PC-3 (cell line): ENCODE data around the gene XBP1. TPM values are rescaled to one million over a fixed set of nuclear protein-coding genes. Genes with fewer than 3 reads are reported as not detected.

Experiments
- ATAC-seq: fragments of 200-7000 bp; cut with Tn5 transposase; 2 replicates; pipeline ENCODE4 v1.9.1; 2020; ENCODE audit warnings: mild to moderate bottlenecking, moderate library complexity
- BruUV-seq: library from RNA; stranded (reverse); fragments of 400-500 nt; replicated peaks from 2 replicates; lab custom pipeline; 2021; lab: Mats Ljungman, UMichigan
- CTCF ChIA-PET: fragments of 300-600 bp; sonication (Branson Sonifier 250); formaldehyde crosslinking; loops from one replicate; lab custom pipeline; 2022; ENCODE audit warnings: antibody characterized with exemption; lab: Charles Lee
- POLR2A ChIA-PET: fragments of 300-600 bp; sonication (Branson Sonifier 250); formaldehyde crosslinking; loops from one replicate; lab custom pipeline; 2022; ENCODE audit warnings: antibody characterized with exemption; ENCODE audit not compliant: unreplicated experiment; lab: Charles Lee
- DNase-seq: peaks from one replicate; pipeline ENCODE4 v3.0.0-alpha.2; 2015
- H2AFZ ChIP-seq: fragments of 300-600 bp; sonication (generic); 2 replicates; pipeline ENCODE4 v1.6.0; 2016; ENCODE audit warnings: antibody characterized with exemption, low read length
- H3F3A ChIP-seq: fragments of 300-600 bp; sonication (generic); one replicate; pipeline ENCODE4 v1.6.0; 2017; ENCODE audit warnings: antibody characterized with exemption, low read length, control low read depth, mild to moderate bottlenecking; ENCODE audit not compliant: unreplicated experiment
- H3K27ac ChIP-seq: fragments of 300-600 bp; sonication (generic); 2 replicates; pipeline ENCODE4 v1.5.1; 2016; ENCODE audit warnings: mild to moderate bottlenecking, low read length
- H3K27me3 ChIP-seq: fragments of 300-600 bp; sonication (generic); 2 replicates; pipeline ENCODE4 v1.6.1; 2016; ENCODE audit warnings: low read length, mixed read lengths
- H3K36me3 ChIP-seq: fragments of 300-600 bp; sonication (generic); 2 replicates; pipeline ENCODE4 v1.6.1; 2016; ENCODE audit warnings: low read depth, mixed run types, low read length, mixed read lengths
- H3K4me1 ChIP-seq: fragments of 300-600 bp; sonication (generic); 2 replicates; pipeline ENCODE4 v1.5.1; 2016; ENCODE audit warnings: low read length; ENCODE audit not compliant: insufficient read depth
- H3K4me2 ChIP-seq: fragments of 300-600 bp; sonication (generic); 2 replicates; pipeline ENCODE4 v1.6.0; 2016; ENCODE audit warnings: low read length
- H3K4me3 ChIP-seq: fragments of 300-600 bp; sonication (generic); 2 replicates; pipeline ENCODE4 v1.5.1; 2016; ENCODE audit warnings: mild to moderate bottlenecking, low read length, mixed read lengths
- H3K79me2 ChIP-seq: fragments of 300-600 bp; sonication (generic); 2 replicates; pipeline ENCODE4 v1.6.1; 2017; ENCODE audit warnings: low read length, mixed read lengths
- H3K9ac ChIP-seq: fragments of 300-600 bp; sonication (generic); 2 replicates; pipeline ENCODE4 v1.6.0; 2016; ENCODE audit warnings: mild to moderate bottlenecking, low read length
- H3K9me2 ChIP-seq: fragments of 300-600 bp; sonication (generic); replicated peaks from 2 replicates; pipeline ENCODE4 v1.6.1; 2016; ENCODE audit warnings: mixed run types, low read length, mixed read lengths
- H3K9me3 ChIP-seq: fragments of 300-600 bp; sonication (generic); 2 replicates; pipeline ENCODE4 v1.6.1; 2016; ENCODE audit warnings: low read length, mixed read lengths
- H4K20me1 ChIP-seq: fragments of 300-600 bp; sonication (generic); 2 replicates; pipeline ENCODE4 v1.6.1; 2016; ENCODE audit warnings: low read length, mixed read lengths
- CTCF ChIP-seq: fragments of 300-600 bp; sonication (generic); conservative IDR thresholded peaks from 2 replicates; pipeline ENCODE4 v1.5.1; 2017; ENCODE audit warnings: antibody characterized with exemption, low read depth, mild to moderate bottlenecking, low read length
- EZH2 ChIP-seq: fragments of 300-600 bp; sonication (generic); IDR thresholded peaks from one replicate; pipeline ENCODE4 v1.6.1; 2017; ENCODE audit warnings: antibody characterized with exemption, mild to moderate bottlenecking, low read length; ENCODE audit not compliant: unreplicated experiment
- EZH2phosphoT487 ChIP-seq: fragments of 300-600 bp; sonication (generic); IDR thresholded peaks from 2 replicates; pipeline ENCODE4 v1.6.1; 2018; ENCODE audit warnings: mild to moderate bottlenecking, antibody characterized with exemption, low read length, borderline replicate concordance
- intact Hi-C: fragments of 100-400 bp; cut with micrococcal nuclease; formaldehyde crosslinking; loops from 2 replicates; pipeline ENCODE4 v1.9.0; 2023
- total RNA-seq: library from RNA; depleted of rRNA; stranded (reverse); fragments of >200 nt; gene quantifications from 2 replicates; pipeline ENCODE4 v1.2.3, GENCODE V29; 2014

Gene XBP1
- total RNA-seq, 1 experiment from 2014 or later: 191 TPM

- no peaks in the 10 kb centered on the region for H3K36me3 ChIP-seq
- H3K9ac ChIP-seq: no peak overlapping the region
- TF ChIP-seq CTCF (no peak), EZH2 (no peak), EZH2phosphoT487 (no peak)
- H3K9me2 ChIP-seq: no peaks in the 10 kb centered on the region
- no peak overlapping the region for H3K4me3 ChIP-seq
- ChIA-PET CTCF (no interaction called here), POLR2A (no interaction called here)
- H3K9me3 ChIP-seq: no peaks in the 10 kb centered on the region
- H3F3A ChIP-seq: no peaks in the 10 kb centered on the region
- intact Hi-C loops: no loop called here
- ATAC-seq: no peak
- no peak overlapping the region for H2AFZ ChIP-seq
- DNase-seq: no peak
- no peaks in the 10 kb centered on the region for H3K27me3 ChIP-seq
- no peaks in the 10 kb centered on the region for H3K79me2 ChIP-seq
- no TSS peak for BruUV-seq
- no peak overlapping the region for H3K4me2 ChIP-seq
- H4K20me1 ChIP-seq: no peaks in the 10 kb centered on the region
- no peak overlapping the region for H3K27ac ChIP-seq
- no peaks in the 10 kb centered on the region for H3K4me1 ChIP-seq
These were observed 37.3 kb upstream of the XBP1 start for GRCh38 chr22:28837640-28838039.

- H3K9me3 ChIP-seq: no peaks in the 10 kb centered on the region
- no peak overlapping the region for H3K27ac ChIP-seq
- no peaks in the 10 kb centered on the region for H3F3A ChIP-seq
- no TSS peak for BruUV-seq
- H3K9me2 ChIP-seq: no peaks in the 10 kb centered on the region
- no peak for ATAC-seq
- H3K9ac ChIP-seq: no peak overlapping the region
- H3K36me3 ChIP-seq: no peaks in the 10 kb centered on the region
- H2AFZ ChIP-seq: no peak overlapping the region
- ChIA-PET POLR2A (no interaction called here), CTCF (no interaction called here)
- intact Hi-C loops: no loop called here
- TF ChIP-seq EZH2 (no peak), EZH2phosphoT487 (no peak), CTCF (no peak)
- no peak overlapping the region for H3K4me2 ChIP-seq
- no peak overlapping the region for H3K4me3 ChIP-seq
- no peaks in the 10 kb centered on the region for H3K4me1 ChIP-seq
- no peaks in the 10 kb centered on the region for H3K27me3 ChIP-seq
- no peak for DNase-seq
- no peaks in the 10 kb centered on the region for H4K20me1 ChIP-seq
- H3K79me2 ChIP-seq: no peaks in the 10 kb centered on the region
These were observed 35.3 kb upstream of the XBP1 start for GRCh38 chr22:28835630-28836189.

- TF ChIP-seq EZH2phosphoT487 (no peak), CTCF (no peak), EZH2 (no peak)
- no TSS peak for BruUV-seq
- no peaks in the 10 kb centered on the region for H3K9me3 ChIP-seq
These were observed 33.0 kb upstream of the XBP1 start for GRCh38 chr22:28833276-28833923.

More at GRCh38 chr22:28833276-28833923, 33.0 kb upstream of the XBP1 start:
- Histone ChIP-seq H3K27ac (no peak overlapping the region), H3K79me2 (no peaks in the 10 kb centered on the region), H3K27me3 (no peaks in the 10 kb centered on the region), H2AFZ (no peak overlapping the region), H3K9ac (no peak overlapping the region), H3K36me3 (no peaks in the 10 kb centered on the region), H3K4me3 (no peak overlapping the region), H3K4me1 (no peaks in the 10 kb centered on the region), H4K20me1 (no peaks in the 10 kb centered on the region), H3K4me2 (no peak overlapping the region), H3F3A (no peaks in the 10 kb centered on the region), H3K9me2 (no peaks in the 10 kb centered on the region)
- ChIA-PET POLR2A (no interaction called here), CTCF (no interaction called here)
- intact Hi-C loops: no loop called here
- ATAC-seq (no peak), DNase-seq (no peak)
